Ishikawa (cell line): ENCODE measurements around the gene ADA.

Experiments used
- CEBPB ChIP-seq: IDR thresholded peaks from 2 replicates; pipeline ENCODE4 v1.6.1; 2012
- CREB1 ChIP-seq: IDR thresholded peaks from 2 replicates; pipeline ENCODE4 v1.6.1; 2012; ENCODE audit warnings: low read depth
- EGR1 ChIP-seq: IDR thresholded peaks from 2 replicates; pipeline ENCODE4 v1.6.1; 2012
- EP300 ChIP-seq: IDR thresholded peaks from 2 replicates; pipeline ENCODE4 v1.6.1; 2012; ENCODE audit warnings: borderline replicate concordance
- FOXM1 ChIP-seq: IDR thresholded peaks from 2 replicates; pipeline ENCODE4 v1.6.1; 2012; ENCODE audit warnings: low read depth, borderline replicate concordance
- MAX ChIP-seq: IDR thresholded peaks from 2 replicates; pipeline ENCODE4 v1.6.1; 2012
- NFIC ChIP-seq: IDR thresholded peaks from 2 replicates; pipeline ENCODE4 v1.6.1; 2012
- RAD21 ChIP-seq: IDR thresholded peaks from 2 replicates; pipeline ENCODE4 v1.6.1; 2012; ENCODE audit warnings: low read depth
- REST ChIP-seq: IDR thresholded peaks from 2 replicates; pipeline ENCODE4 v1.6.1; 2012; ENCODE audit warnings: low read depth, mild to moderate bottlenecking
- TAF1 ChIP-seq: IDR thresholded peaks from 2 replicates; pipeline ENCODE4 v1.6.1; 2012; ENCODE audit warnings: low read depth, mild to moderate bottlenecking
- TCF12 ChIP-seq: IDR thresholded peaks from 2 replicates; pipeline ENCODE4 v1.6.1; 2012; ENCODE audit warnings: low read depth
- TEAD4 ChIP-seq: IDR thresholded peaks from 2 replicates; pipeline ENCODE4 v1.6.1; 2012
- USF1 ChIP-seq: IDR thresholded peaks from 2 replicates; pipeline ENCODE4 v1.6.1; 2012
- YY1 ChIP-seq: IDR thresholded peaks from 2 replicates; pipeline ENCODE4 v1.6.1; 2012; ENCODE audit warnings: low read depth
- ZBTB7A ChIP-seq: IDR thresholded peaks from 2 replicates; pipeline ENCODE4 v1.6.1; 2012; ENCODE audit warnings: low read depth

ADA gene

GRCh38 chr20:44596876-44597275 lies 54.6 kb downstream of the ADA start:
- TF ChIP-seq CREB1, result no peak

GRCh38 chr20:44596010-44596409 lies 55.5 kb downstream of the ADA start:
- TF ChIP-seq FOXM1, result no peak

GRCh38 chr20:44594730-44595129 lies 56.8 kb downstream of the ADA start:
- TF ChIP-seq MAX (no peak), YY1 (no peak), EP300 (no peak), RAD21 (no peak), USF1 (no peak), REST (no peak), ZBTB7A (no peak), NFIC (no peak), TAF1 (no peak), TCF12 (no peak), TEAD4 (no peak), FOXM1 (no peak)

- TF ChIP-seq TEAD4 (no peak), RAD21 (no peak), MAX (no peak), ZBTB7A (no peak), NFIC (no peak), USF1 (no peak), TCF12 (no peak), FOXM1 (no peak), CREB1 (no peak)
Observed at GRCh38 chr20:44593751-44594150, 57.7 kb downstream of the ADA start.

- TF ChIP-seq CEBPB (no peak), RAD21 (no peak), TCF12 (no peak), MAX (no peak), USF1 (no peak), NFIC (no peak)
Observed at GRCh38 chr20:44592366-44592765, 59.1 kb downstream of the ADA start.

- TF ChIP-seq NFIC (no peak), REST (no peak), TCF12 (no peak), ZBTB7A (no peak), RAD21 (no peak), MAX (no peak), CREB1 (no peak), USF1 (no peak), YY1 (no peak), TEAD4 (no peak), CEBPB (no peak), FOXM1 (no peak), EP300 (no peak), TAF1 (no peak), EGR1 (no peak)
Observed at GRCh38 chr20:44590980-44591778, 60.3 kb downstream of the ADA start.
